IMR-90 (cell line): ENCODE measurements around the gene ZBTB47. TPM values are rescaled to one million over a fixed set of nuclear protein-coding genes. Genes with fewer than 3 reads are reported as not detected.

ENCODE experiments used
- ATAC-seq: fragments of 200-7000 bp; cut with Tn5 transposase; 2 replicates; pipeline ENCODE4 v1.9.1; 2020; ENCODE audit warnings: low read depth, mild to moderate bottlenecking, moderate library complexity
- BruUV-seq: library from RNA; stranded (reverse); fragments of 400-500 nt; replicated peaks from 2 replicates; lab custom pipeline; 2021; lab: Mats Ljungman, UMichigan
- CTCF ChIA-PET: fragments of 300-600 bp; formaldehyde crosslinking; extraction: SDS; loops from one replicate; lab custom pipeline; 2021; ENCODE audit warnings: antibody characterized with exemption; lab: Yijun Ruan, JAX
- POLR2A ChIA-PET: fragments of 300-600 bp; sonication (Branson Sonifier 250); formaldehyde crosslinking; loops from one replicate; lab custom pipeline; 2022; ENCODE audit warnings: antibody characterized with exemption; ENCODE audit not compliant: unreplicated experiment; lab: Charles Lee
- DNase-seq: peaks from one replicate; pipeline ENCODE4 v3.0.0; 2013
- H2AFZ ChIP-seq: replicated peaks from 2 replicates; pipeline ENCODE3; 2013; ENCODE audit warnings: low read length, mild to moderate bottlenecking; ENCODE audit not compliant: poor library complexity
- H2AK5ac ChIP-seq: 2 replicates; pipeline ENCODE4 v1.6.1; 2013; ENCODE audit warnings: low read depth, low read length, inconsistent platforms
- H2AK9ac ChIP-seq: replicated peaks from 2 replicates; pipeline ENCODE3; 2013; ENCODE audit warnings: mild to moderate bottlenecking, low read depth, low read length, moderate library complexity; ENCODE audit not compliant: poor library complexity
- H2BK120ac ChIP-seq: 2 replicates; pipeline ENCODE4 v1.6.1; 2013; ENCODE audit warnings: low read depth, low read length, inconsistent platforms
- H2BK15ac ChIP-seq: 3 replicates; pipeline ENCODE4 v1.6.1; 2013; ENCODE audit warnings: low read depth, low read length, inconsistent platforms
- H2BK20ac ChIP-seq: 2 replicates; pipeline ENCODE4 v1.6.1; 2013; ENCODE audit warnings: low read depth, mild to moderate bottlenecking, inconsistent platforms, low read length, moderate library complexity
- H2BK5ac ChIP-seq: 2 replicates; pipeline ENCODE4 v1.6.1; 2013; ENCODE audit warnings: mild to moderate bottlenecking, low read depth, low read length, inconsistent platforms; ENCODE audit not compliant: poor library complexity, severe bottlenecking
- H3K14ac ChIP-seq: replicated peaks from 2 replicates; pipeline ENCODE4 v1.6.1; 2013; ENCODE audit warnings: low read depth, low read length, inconsistent platforms
- H3K18ac ChIP-seq: 2 replicates; pipeline ENCODE4 v1.6.1; 2013; ENCODE audit warnings: low read depth, low read length, control low read depth
- H3K23ac ChIP-seq: 2 replicates; pipeline ENCODE4 v1.6.1; 2013; ENCODE audit warnings: low read depth, low read length, inconsistent platforms
- H3K27ac ChIP-seq: 2 replicates; pipeline ENCODE4 v1.5.1; 2013; ENCODE audit warnings: mild to moderate bottlenecking, control low read depth, low read length; ENCODE audit not compliant: insufficient read depth
- H3K27me3 ChIP-seq: 2 replicates; pipeline ENCODE4 v1.6.1; 2013; ENCODE audit warnings: low read length; ENCODE audit not compliant: control insufficient read depth, insufficient read depth
- H3K36me3 ChIP-seq: 2 replicates; pipeline ENCODE4 v1.6.1; 2013; ENCODE audit warnings: low read length, mixed read lengths; ENCODE audit not compliant: control insufficient read depth, insufficient read depth
- H3K4ac ChIP-seq: 2 replicates; pipeline ENCODE4 v1.6.1; 2013; ENCODE audit warnings: low read depth, low read length, inconsistent platforms
- H3K4me1 ChIP-seq: 2 replicates; pipeline ENCODE4 v1.6.1; 2013; ENCODE audit warnings: low read length, mixed read lengths; ENCODE audit not compliant: control insufficient read depth, insufficient read depth
- H3K4me2 ChIP-seq: 2 replicates; pipeline ENCODE4 v1.6.1; 2013; ENCODE audit warnings: low read depth, mild to moderate bottlenecking, control low read depth, low read length, moderate library complexity
- H3K4me3 ChIP-seq: 2 replicates; pipeline ENCODE4 v1.5.1; 2013; ENCODE audit warnings: low read depth, mild to moderate bottlenecking, control low read depth, low read length, moderate library complexity; ENCODE audit not compliant: insufficient read depth
- H3K56ac ChIP-seq: 2 replicates; pipeline ENCODE4 v1.6.1; 2013; ENCODE audit warnings: low read length, inconsistent platforms; ENCODE audit not compliant: insufficient read depth; ENCODE audit errors: extremely low read depth
- H3K79me1 ChIP-seq, 2 experiments: 2 replicates each; pipeline ENCODE4 v1.6.1; 2013; ENCODE audit warnings: low read length in 2 of 2, inconsistent platforms in 1 of 2, low read depth in 1 of 2
- H3K9ac ChIP-seq: 2 replicates; pipeline ENCODE4 v1.6.1; 2013; ENCODE audit warnings: low read depth, low read length, control low read depth
- H3K9me1 ChIP-seq: 2 replicates; pipeline ENCODE4 v1.6.1; 2013; ENCODE audit warnings: low read length, inconsistent platforms; ENCODE audit not compliant: insufficient read depth
- H3K9me3 ChIP-seq: 2 replicates; pipeline ENCODE4 v1.6.1; 2013; ENCODE audit warnings: low read length; ENCODE audit not compliant: control insufficient read depth, insufficient read depth
- H4K20me1 ChIP-seq: 2 replicates; pipeline ENCODE4 v1.6.1; 2013; ENCODE audit warnings: low read length, inconsistent platforms; ENCODE audit not compliant: insufficient read depth
- H4K5ac ChIP-seq: 2 replicates; pipeline ENCODE4 v1.6.1; 2013; ENCODE audit warnings: mild to moderate bottlenecking, low read depth, low read length, control low read depth
- H4K8ac ChIP-seq, 2 experiments: 2 replicates each; pipeline ENCODE4 v1.6.1; 2013; ENCODE audit warnings: low read depth in 2 of 2, low read length in 2 of 2, control low read depth in 1 of 2, inconsistent platforms in 1 of 2
- H4K91ac ChIP-seq: 2 replicates; pipeline ENCODE4 v1.6.1; 2013; ENCODE audit warnings: low read depth, low read length, inconsistent platforms; ENCODE audit not compliant: insufficient read depth
- BHLHE40 ChIP-seq: fragments of 150-350 bp; IDR thresholded peaks from 2 replicates; pipeline ENCODE4 v1.6.1; 2016; ENCODE audit warnings: mild to moderate bottlenecking, low read depth, low read length
- MAFK ChIP-seq: IDR thresholded peaks from 2 replicates; pipeline ENCODE4 v1.6.1; 2012; ENCODE audit warnings: low read depth, low read length, improper control_type of control experiment
- MXI1 ChIP-seq: IDR thresholded peaks from 2 replicates; pipeline ENCODE4 v1.6.1; 2012; ENCODE audit warnings: low read depth, mild to moderate bottlenecking, low read length, moderate library complexity, borderline replicate concordance
- POLR2A ChIP-seq: IDR thresholded peaks from 2 replicates; pipeline ENCODE4 v1.6.1; 2012; ENCODE audit warnings: mild to moderate bottlenecking, low read depth, low read length
- RAD21 ChIP-seq: IDR thresholded peaks from 2 replicates; pipeline ENCODE4 v1.6.1; 2012; ENCODE audit warnings: low read length, improper control_type of control experiment
- WGBS, 2 experiments: methylation state at CpG; one replicate each; pipeline versions ENCODE4 v1.1.5 to v1.1.7; 2013; ENCODE audit warnings: missing lambda C conversion rate in 2 of 2; ENCODE audit not compliant: insufficient read length in 1 of 2; ENCODE audit errors: extremely low coverage in 2 of 2; 5-methylcytosine and 5-hydroxymethylcytosine counted together
- dilution Hi-C: fragments of 300-500 bp; cut with HindIII; formaldehyde crosslinking; loops from one replicate; pipeline ENCODE4 v1.14.3; 2018; ENCODE audit warnings: low sequenced_read_pairs; ENCODE audit not compliant: unreplicated experiment
- in situ Hi-C: fragments of 300-500 bp; cut with MboI; formaldehyde crosslinking; loops from 3 replicates; pipeline ENCODE4 v1.14.3; 2019; ENCODE audit warnings: low sequenced_read_pairs, inconsistent platforms, mixed read lengths
- intact Hi-C: fragments of 100-400 bp; cut with micrococcal nuclease; formaldehyde crosslinking; loops from 2 replicates; pipeline ENCODE4 v1.10.0; 2022
- polyA plus RNA-seq, 3 experiments: library from polyadenylated mRNA; depleted of rRNA; stranded (reverse); fragments of >200 nt; gene quantifications; 2 replicates each; pipeline ENCODE4 v1.2.3, GENCODE V29; 2012; ENCODE audit warnings: low replicate concordance in 1 of 3
- total RNA-seq: library from RNA; depleted of rRNA; stranded (reverse); fragments of >200 nt; gene quantifications from 2 replicates; pipeline ENCODE4 v1.2.3, GENCODE V29; 2012
- TF ChIP-seq, protein P1 (sequence below): fragments of 150-350 bp; IDR thresholded peaks from 2 replicates; pipeline ENCODE4 v1.6.1; 2016; ENCODE audit warnings: low read depth, mild to moderate bottlenecking, low read length, moderate library complexity, borderline replicate concordance
- TF ChIP-seq, protein P2 (sequence below): fragments of 150-350 bp; IDR thresholded peaks from 2 replicates; pipeline ENCODE4 v1.6.1; 2017; ENCODE audit warnings: mild to moderate bottlenecking, antibody characterized with exemption, low read length, low read depth
- TF ChIP-seq, protein P3 (sequence below): conservative IDR thresholded peaks from 2 replicates; pipeline ENCODE4 v1.5.1; 2012; ENCODE audit warnings: mild to moderate bottlenecking, low read depth, low read length, improper control_type of control experiment

Gene ZBTB47
- total and polyA plus RNA-seq, 2 of the 4 experiments (the other 2 are of a cell fraction), result 10.9 to 16.8 TPM

DNA sequence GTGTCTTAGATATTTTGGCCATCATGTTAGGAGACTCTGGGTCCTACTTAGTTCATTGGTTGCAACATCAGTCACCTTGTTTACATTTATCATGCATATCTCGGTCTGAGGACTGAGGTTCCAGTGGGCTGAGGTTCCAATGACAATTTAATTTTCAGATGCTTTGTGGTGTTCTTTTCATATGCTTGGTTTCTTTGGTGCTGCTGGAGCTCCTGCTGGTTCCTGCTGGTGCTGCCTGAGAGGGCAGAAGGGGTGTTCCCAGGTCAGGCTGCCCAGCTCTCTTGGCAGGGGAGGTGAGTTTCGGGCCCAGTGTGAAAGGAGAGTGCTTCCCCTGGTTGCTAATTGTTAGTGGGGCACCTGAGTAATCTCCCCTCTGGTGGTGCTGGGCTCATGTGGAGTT, 24.9 kb downstream of the ZBTB47 start:
- Histone ChIP-seq H4K5ac (no peak overlapping the region), H3K27ac (no peak overlapping the region), H2AFZ (no peak overlapping the region), H3K27me3 (peaks cover 2% of the 10 kb centered on the region; the same call in 1 of the 2 replicates), H2BK5ac (no peak overlapping the region), H3K56ac (no peak overlapping the region), H3K9me1 (peaks cover 3% of the 10 kb centered on the region), H3K23ac (no peak overlapping the region), H3K36me3 (no peaks in the 10 kb centered on the region), H3K79me1 (no peaks in the 10 kb centered on the region), H3K9me3 (no peaks in the 10 kb centered on the region; the same call in 1 of the 2 replicates), H3K4me3 (no peak overlapping the region), H4K91ac (no peak overlapping the region), H3K4me2 (no peak overlapping the region), H3K9ac (no peak overlapping the region), H3K4ac (no peak overlapping the region), H3K14ac (no peak overlapping the region), H3K4me1 (peaks cover 4% of the 10 kb centered on the region), H2AK9ac (no peak overlapping the region), H4K20me1 (no peaks in the 10 kb centered on the region), H2BK20ac (no peak overlapping the region), H3K18ac (no peak overlapping the region), H2BK120ac (no peak overlapping the region), H2AK5ac (no peak overlapping the region), H4K8ac (no peak overlapping the region), H2BK15ac (no peak overlapping the region)
- no peak for TF ChIP-seq RAD21
- TF ChIP-seq, protein P1, sequence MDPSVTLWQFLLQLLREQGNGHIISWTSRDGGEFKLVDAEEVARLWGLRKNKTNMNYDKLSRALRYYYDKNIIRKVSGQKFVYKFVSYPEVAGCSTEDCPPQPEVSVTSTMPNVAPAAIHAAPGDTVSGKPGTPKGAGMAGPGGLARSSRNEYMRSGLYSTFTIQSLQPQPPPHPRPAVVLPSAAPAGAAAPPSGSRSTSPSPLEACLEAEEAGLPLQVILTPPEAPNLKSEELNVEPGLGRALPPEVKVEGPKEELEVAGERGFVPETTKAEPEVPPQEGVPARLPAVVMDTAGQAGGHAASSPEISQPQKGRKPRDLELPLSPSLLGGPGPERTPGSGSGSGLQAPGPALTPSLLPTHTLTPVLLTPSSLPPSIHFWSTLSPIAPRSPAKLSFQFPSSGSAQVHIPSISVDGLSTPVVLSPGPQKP, result no peak
- TF ChIP-seq, protein P2, sequence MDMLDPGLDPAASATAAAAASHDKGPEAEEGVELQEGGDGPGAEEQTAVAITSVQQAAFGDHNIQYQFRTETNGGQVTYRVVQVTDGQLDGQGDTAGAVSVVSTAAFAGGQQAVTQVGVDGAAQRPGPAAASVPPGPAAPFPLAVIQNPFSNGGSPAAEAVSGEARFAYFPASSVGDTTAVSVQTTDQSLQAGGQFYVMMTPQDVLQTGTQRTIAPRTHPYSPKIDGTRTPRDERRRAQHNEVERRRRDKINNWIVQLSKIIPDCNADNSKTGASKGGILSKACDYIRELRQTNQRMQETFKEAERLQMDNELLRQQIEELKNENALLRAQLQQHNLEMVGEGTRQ, result no peak
- no peak for TF ChIP-seq BHLHE40
- no peak for TF ChIP-seq POLR2A
- TF ChIP-seq MXI1, result no peak
- no peak for TF ChIP-seq MAFK
- TF ChIP-seq, protein P3, sequence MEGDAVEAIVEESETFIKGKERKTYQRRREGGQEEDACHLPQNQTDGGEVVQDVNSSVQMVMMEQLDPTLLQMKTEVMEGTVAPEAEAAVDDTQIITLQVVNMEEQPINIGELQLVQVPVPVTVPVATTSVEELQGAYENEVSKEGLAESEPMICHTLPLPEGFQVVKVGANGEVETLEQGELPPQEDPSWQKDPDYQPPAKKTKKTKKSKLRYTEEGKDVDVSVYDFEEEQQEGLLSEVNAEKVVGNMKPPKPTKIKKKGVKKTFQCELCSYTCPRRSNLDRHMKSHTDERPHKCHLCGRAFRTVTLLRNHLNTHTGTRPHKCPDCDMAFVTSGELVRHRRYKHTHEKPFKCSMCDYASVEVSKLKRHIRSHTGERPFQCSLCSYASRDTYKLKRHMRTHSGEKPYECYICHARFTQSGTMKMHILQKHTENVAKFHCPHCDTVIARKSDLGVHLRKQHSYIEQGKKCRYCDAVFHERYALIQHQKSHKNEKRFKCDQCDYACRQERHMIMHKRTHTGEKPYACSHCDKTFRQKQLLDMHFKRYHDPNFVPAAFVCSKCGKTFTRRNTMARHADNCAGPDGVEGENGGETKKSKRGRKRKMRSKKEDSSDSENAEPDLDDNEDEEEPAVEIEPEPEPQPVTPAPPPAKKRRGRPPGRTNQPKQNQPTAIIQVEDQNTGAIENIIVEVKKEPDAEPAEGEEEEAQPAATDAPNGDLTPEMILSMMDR, result no peak
- DNase-seq (no peak), ATAC-seq (no peak)
- no TSS peak for BruUV-seq
- no CpG with 5 or more reads among the region's 2 CpGs for WGBS, 2 experiments
- intact Hi-C loops, result no loop called here
- dilution Hi-C loops, result no loop called here
- in situ Hi-C loops, result no loop called here
- POLR2A ChIA-PET, result no interaction called here
- CTCF ChIA-PET, result interaction anchor here (0.6 kb wide), 1 partner anchor 17 kb away, joined by 3 read pairs; no protein-coding TSS in a partner anchor
